Hepatocyte (in vitro differentiated cells): ENCODE measurements around the gene RNF19B. TPM values are rescaled to one million over a fixed set of nuclear protein-coding genes. Genes with fewer than 3 reads are reported as not detected.

Experiments
- DNase-seq: peaks from one replicate; pipeline ENCODE4 v3.0.0-alpha.2; 2016; ENCODE audit warnings: low spot score
- H2AFZ ChIP-seq: fragments of 200-600 bp; sonication (generic); 2 replicates; pipeline ENCODE4 v1.6.0; 2016; ENCODE audit warnings: antibody characterized with exemption, mild to moderate bottlenecking
- H3K27ac ChIP-seq: fragments of 200-600 bp; sonication (generic); 2 replicates; pipeline ENCODE4 v1.5.1; 2016; ENCODE audit warnings: mild to moderate bottlenecking
- H3K27me3 ChIP-seq: fragments of 200-600 bp; sonication (generic); 2 replicates; pipeline ENCODE4 v1.6.1; 2016
- H3K36me3 ChIP-seq: fragments of 200-600 bp; sonication (generic); replicated peaks from 2 replicates; pipeline ENCODE4 v1.5.1; 2016; ENCODE audit warnings: low read depth; ENCODE audit not compliant: insufficient read depth
- H3K4me1 ChIP-seq: fragments of 200-600 bp; sonication (generic); 2 replicates; pipeline ENCODE4 v1.5.1; 2016; ENCODE audit warnings: mild to moderate bottlenecking, moderate library complexity; ENCODE audit not compliant: insufficient read depth
- H3K4me2 ChIP-seq: fragments of 200-600 bp; sonication (generic); 2 replicates; pipeline ENCODE4 v1.6.0; 2016
- H3K4me3 ChIP-seq: fragments of 200-600 bp; sonication (generic); 2 replicates; pipeline ENCODE4 v1.5.1; 2016; ENCODE audit warnings: mild to moderate bottlenecking
- H3K79me2 ChIP-seq: fragments of 200-600 bp; sonication (generic); 2 replicates; pipeline ENCODE4 v1.6.0; 2017; ENCODE audit warnings: mild to moderate bottlenecking
- H3K9me2 ChIP-seq: fragments of 200-600 bp; sonication (generic); replicated peaks from 2 replicates; pipeline ENCODE4 v1.6.0; 2017; ENCODE audit warnings: mild to moderate bottlenecking; ENCODE audit not compliant: insufficient read depth
- H3K9me3 ChIP-seq: fragments of 200-600 bp; sonication (generic); 2 replicates; pipeline ENCODE4 v1.5.1; 2016; ENCODE audit warnings: low read depth, mild to moderate bottlenecking
- H4K20me1 ChIP-seq: fragments of 200-600 bp; sonication (generic); 2 replicates; pipeline ENCODE4 v1.6.0; 2016; ENCODE audit warnings: mild to moderate bottlenecking; ENCODE audit not compliant: insufficient read depth, poor library complexity, severe bottlenecking
- EZH2 ChIP-seq: fragments of 200-600 bp; sonication (generic); IDR thresholded peaks from 2 replicates; pipeline ENCODE4 v1.6.1; 2016; ENCODE audit warnings: antibody characterized with exemption, mild to moderate bottlenecking, borderline replicate concordance
- EZH2phosphoT487 ChIP-seq: fragments of 200-600 bp; sonication (generic); IDR thresholded peaks from one replicate; pipeline ENCODE4 v1.6.1; 2018; ENCODE audit warnings: antibody characterized with exemption, mild to moderate bottlenecking, low read depth, moderate library complexity; ENCODE audit not compliant: unreplicated experiment, severe bottlenecking
- WGBS: methylation state at CpG from one replicate; pipeline ENCODE4 v1.1.6; 2016; ENCODE audit warnings: low lambda C conversion rate; ENCODE audit errors: missing lambda C conversion rate; 5-methylcytosine and 5-hydroxymethylcytosine counted together
- polyA plus RNA-seq: library from polyadenylated mRNA; unstranded; fragments of >200 nt; fragmentation: Nextera tagmentation; extraction: Ambion mirVana; gene quantifications from 2 replicates; pipeline ENCODE4 v1.2.1, GENCODE V29; 2016
- total RNA-seq: library from RNA; depleted of rRNA; stranded (reverse); fragments of >200 nt; gene quantifications from 2 replicates; pipeline ENCODE4 v1.2.3, GENCODE V29; 2014
- TF ChIP-seq, protein P1 (sequence below): fragments of 200-600 bp; sonication (generic); IDR thresholded peaks from 2 replicates; pipeline ENCODE4 v1.5.1; 2016; ENCODE audit warnings: antibody characterized with exemption, mild to moderate bottlenecking; ENCODE audit not compliant: poor library complexity

Gene RNF19B
- total and polyA plus RNA-seq, 2 experiments from 2014 or later, result 15.5 to 16.1 TPM

DNA sequence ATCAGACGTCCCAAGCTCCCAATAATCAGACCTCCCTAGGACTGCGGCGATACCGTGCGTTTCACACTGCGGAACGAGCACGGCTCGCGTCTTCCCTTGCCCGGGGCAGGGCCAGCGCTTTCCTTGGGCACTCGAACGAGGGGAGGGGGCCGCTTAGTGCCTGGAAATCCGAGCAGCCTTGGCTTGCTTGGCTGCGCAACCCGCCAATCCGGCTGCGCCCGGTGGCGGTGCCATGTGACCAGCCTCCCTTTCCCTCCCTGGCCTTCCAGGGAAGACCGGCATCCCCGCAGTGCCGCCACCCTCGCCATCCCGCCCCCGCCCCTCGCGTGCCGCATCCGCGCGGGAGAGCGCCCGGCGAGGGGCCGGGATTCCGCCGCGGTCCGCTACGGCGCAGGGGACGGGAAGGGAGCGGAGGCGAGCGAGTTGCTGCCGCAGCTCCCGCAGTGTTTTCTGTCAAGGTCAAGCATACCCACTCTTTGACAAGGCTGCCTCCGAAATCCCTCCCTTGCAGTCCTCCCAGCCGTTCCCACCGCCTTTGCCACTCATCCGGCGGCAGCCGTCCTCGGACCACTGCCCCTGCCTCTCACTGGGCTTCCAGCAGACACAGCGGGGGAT, 8.3 kb upstream of the RNF19B start:
- Histone ChIP-seq H3K27me3 (peaks cover 11% of the 10 kb centered on the region), H3K4me3 (peak overlapping the region; percentile 49), H3K4me2 (peak overlapping the region; percentile 90), H2AFZ (peak overlapping the region; percentile 86), H3K79me2 (no peaks in the 10 kb centered on the region), H3K9me3 (no peaks in the 10 kb centered on the region), H3K36me3 (no peaks in the 10 kb centered on the region), H4K20me1 (no peaks in the 10 kb centered on the region), H3K27ac (no peak overlapping the region), H3K4me1 (no peaks in the 10 kb centered on the region), H3K9me2 (no peaks in the 10 kb centered on the region)
- peak; percentile 73 for DNase-seq
- TF ChIP-seq, protein P1, sequence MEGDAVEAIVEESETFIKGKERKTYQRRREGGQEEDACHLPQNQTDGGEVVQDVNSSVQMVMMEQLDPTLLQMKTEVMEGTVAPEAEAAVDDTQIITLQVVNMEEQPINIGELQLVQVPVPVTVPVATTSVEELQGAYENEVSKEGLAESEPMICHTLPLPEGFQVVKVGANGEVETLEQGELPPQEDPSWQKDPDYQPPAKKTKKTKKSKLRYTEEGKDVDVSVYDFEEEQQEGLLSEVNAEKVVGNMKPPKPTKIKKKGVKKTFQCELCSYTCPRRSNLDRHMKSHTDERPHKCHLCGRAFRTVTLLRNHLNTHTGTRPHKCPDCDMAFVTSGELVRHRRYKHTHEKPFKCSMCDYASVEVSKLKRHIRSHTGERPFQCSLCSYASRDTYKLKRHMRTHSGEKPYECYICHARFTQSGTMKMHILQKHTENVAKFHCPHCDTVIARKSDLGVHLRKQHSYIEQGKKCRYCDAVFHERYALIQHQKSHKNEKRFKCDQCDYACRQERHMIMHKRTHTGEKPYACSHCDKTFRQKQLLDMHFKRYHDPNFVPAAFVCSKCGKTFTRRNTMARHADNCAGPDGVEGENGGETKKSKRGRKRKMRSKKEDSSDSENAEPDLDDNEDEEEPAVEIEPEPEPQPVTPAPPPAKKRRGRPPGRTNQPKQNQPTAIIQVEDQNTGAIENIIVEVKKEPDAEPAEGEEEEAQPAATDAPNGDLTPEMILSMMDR, result no peak
- TF ChIP-seq EZH2phosphoT487 (no peak), EZH2 (no peak)
- 2% methylated on average over 41 of the region's 58 CpGs for WGBS

DNA sequence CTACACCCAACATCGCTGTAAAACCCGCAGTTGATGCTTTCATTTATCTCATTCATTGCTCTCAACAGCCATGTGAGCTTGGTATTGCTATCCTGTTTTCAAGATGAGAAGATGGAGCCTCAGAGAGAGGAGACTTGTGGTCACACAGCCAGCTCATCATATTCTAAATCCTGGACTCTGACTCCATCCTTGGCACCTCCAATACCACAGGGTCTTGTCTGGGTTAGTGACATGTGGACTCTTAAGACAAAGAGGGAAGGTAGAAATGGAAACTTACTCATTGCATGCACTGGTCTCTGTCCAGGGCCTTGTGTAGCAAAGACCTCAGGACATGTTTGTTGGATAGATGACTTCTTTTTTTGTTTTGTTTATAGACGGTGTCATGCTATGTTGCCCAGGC, 7.0 kb upstream of the RNF19B start:
- H3K27ac ChIP-seq, result no peak overlapping the region
- no peak overlapping the region for H3K4me2 ChIP-seq
- no peaks in the 10 kb centered on the region for H3K9me3 ChIP-seq
- no peak overlapping the region for H3K4me3 ChIP-seq
- no peaks in the 10 kb centered on the region for H3K4me1 ChIP-seq
- WGBS, result 76% methylated on average over 3 of the region's 3 CpGs
- peaks cover 11% of the 10 kb centered on the region for H3K27me3 ChIP-seq
- TF ChIP-seq EZH2, result no peak
- no peak for TF ChIP-seq EZH2phosphoT487
- TF ChIP-seq, protein P1, result no peak
- no peak overlapping the region for H2AFZ ChIP-seq
- H3K79me2 ChIP-seq, result no peaks in the 10 kb centered on the region
- DNase-seq, result no peak
- no peaks in the 10 kb centered on the region for H4K20me1 ChIP-seq
- H3K9me2 ChIP-seq, result no peaks in the 10 kb centered on the region
- no peaks in the 10 kb centered on the region for H3K36me3 ChIP-seq

DNA sequence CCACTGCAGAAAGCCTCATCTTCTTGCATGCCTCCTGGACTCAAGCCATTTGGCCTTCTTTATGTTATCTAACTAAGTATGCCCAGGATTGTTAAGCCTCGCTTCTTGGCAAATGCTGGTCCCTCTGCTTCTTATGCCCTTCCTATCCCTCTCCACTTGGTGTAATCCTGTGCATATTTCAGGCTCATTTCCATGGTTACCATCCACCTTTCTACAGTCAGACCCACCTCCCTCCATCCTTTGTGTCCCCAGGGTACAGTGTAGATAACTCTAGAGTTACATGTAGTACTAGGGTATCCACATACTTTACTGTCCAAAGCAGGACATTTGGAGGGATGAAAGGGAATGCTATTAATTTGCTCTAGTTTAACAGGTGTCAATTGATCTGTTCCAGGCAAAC, 6.5 kb upstream of the RNF19B start:
- no peak overlapping the region for H3K4me2 ChIP-seq
- no peaks in the 10 kb centered on the region for H3K36me3 ChIP-seq
- H3K27me3 ChIP-seq, result peaks cover 11% of the 10 kb centered on the region
- TF ChIP-seq EZH2phosphoT487 (no peak), EZH2 (no peak)
- TF ChIP-seq, protein P1, result no peak
- 89% methylated on average over 1 of the region's 1 CpG for WGBS
- no peak overlapping the region for H3K27ac ChIP-seq
- no peak overlapping the region for H3K4me3 ChIP-seq
- no peak overlapping the region for H2AFZ ChIP-seq
- no peaks in the 10 kb centered on the region for H3K4me1 ChIP-seq
- H4K20me1 ChIP-seq, result no peaks in the 10 kb centered on the region
- no peaks in the 10 kb centered on the region for H3K79me2 ChIP-seq
- no peaks in the 10 kb centered on the region for H3K9me2 ChIP-seq
- DNase-seq, result no peak
- H3K9me3 ChIP-seq, result no peaks in the 10 kb centered on the region
